Hepatocyte (in vitro differentiated cells): ENCODE data around the gene TTC8. TPM values are rescaled to one million over a fixed set of nuclear protein-coding genes. Genes with fewer than 3 reads are reported as not detected.

ENCODE experiments used
- DNase-seq: peaks from one replicate; pipeline ENCODE4 v3.0.0-alpha.2; 2016; ENCODE audit warnings: low spot score
- H2AFZ ChIP-seq: fragments of 200-600 bp; sonication (generic); 2 replicates; pipeline ENCODE4 v1.6.0; 2016; ENCODE audit warnings: antibody characterized with exemption, mild to moderate bottlenecking
- H3K27ac ChIP-seq: fragments of 200-600 bp; sonication (generic); 2 replicates; pipeline ENCODE4 v1.5.1; 2016; ENCODE audit warnings: mild to moderate bottlenecking
- H3K27me3 ChIP-seq: fragments of 200-600 bp; sonication (generic); 2 replicates; pipeline ENCODE4 v1.6.1; 2016
- H3K36me3 ChIP-seq: fragments of 200-600 bp; sonication (generic); replicated peaks from 2 replicates; pipeline ENCODE4 v1.5.1; 2016; ENCODE audit warnings: low read depth; ENCODE audit not compliant: insufficient read depth
- H3K4me1 ChIP-seq: fragments of 200-600 bp; sonication (generic); 2 replicates; pipeline ENCODE4 v1.5.1; 2016; ENCODE audit warnings: mild to moderate bottlenecking, moderate library complexity; ENCODE audit not compliant: insufficient read depth
- H3K4me2 ChIP-seq: fragments of 200-600 bp; sonication (generic); 2 replicates; pipeline ENCODE4 v1.6.0; 2016
- H3K4me3 ChIP-seq: fragments of 200-600 bp; sonication (generic); 2 replicates; pipeline ENCODE4 v1.5.1; 2016; ENCODE audit warnings: mild to moderate bottlenecking
- H3K79me2 ChIP-seq: fragments of 200-600 bp; sonication (generic); 2 replicates; pipeline ENCODE4 v1.6.0; 2017; ENCODE audit warnings: mild to moderate bottlenecking
- H3K9me2 ChIP-seq: fragments of 200-600 bp; sonication (generic); replicated peaks from 2 replicates; pipeline ENCODE4 v1.6.0; 2017; ENCODE audit warnings: mild to moderate bottlenecking; ENCODE audit not compliant: insufficient read depth
- H3K9me3 ChIP-seq: fragments of 200-600 bp; sonication (generic); 2 replicates; pipeline ENCODE4 v1.5.1; 2016; ENCODE audit warnings: low read depth, mild to moderate bottlenecking
- H4K20me1 ChIP-seq: fragments of 200-600 bp; sonication (generic); 2 replicates; pipeline ENCODE4 v1.6.0; 2016; ENCODE audit warnings: mild to moderate bottlenecking; ENCODE audit not compliant: insufficient read depth, poor library complexity, severe bottlenecking
- CTCF ChIP-seq: fragments of 200-600 bp; sonication (generic); IDR thresholded peaks from 2 replicates; pipeline ENCODE4 v1.5.1; 2016; ENCODE audit warnings: antibody characterized with exemption, mild to moderate bottlenecking; ENCODE audit not compliant: poor library complexity
- EZH2 ChIP-seq: fragments of 200-600 bp; sonication (generic); IDR thresholded peaks from 2 replicates; pipeline ENCODE4 v1.6.1; 2016; ENCODE audit warnings: antibody characterized with exemption, mild to moderate bottlenecking, borderline replicate concordance
- EZH2phosphoT487 ChIP-seq: fragments of 200-600 bp; sonication (generic); IDR thresholded peaks from one replicate; pipeline ENCODE4 v1.6.1; 2018; ENCODE audit warnings: antibody characterized with exemption, mild to moderate bottlenecking, low read depth, moderate library complexity; ENCODE audit not compliant: unreplicated experiment, severe bottlenecking
- WGBS: methylation state at CpG from one replicate; pipeline ENCODE4 v1.1.6; 2016; ENCODE audit warnings: low lambda C conversion rate; ENCODE audit errors: missing lambda C conversion rate; 5-methylcytosine and 5-hydroxymethylcytosine counted together
- polyA plus RNA-seq: library from polyadenylated mRNA; unstranded; fragments of >200 nt; fragmentation: Nextera tagmentation; extraction: Ambion mirVana; gene quantifications from 2 replicates; pipeline ENCODE4 v1.2.1, GENCODE V29; 2016
- total RNA-seq: library from RNA; depleted of rRNA; stranded (reverse); fragments of >200 nt; gene quantifications from 2 replicates; pipeline ENCODE4 v1.2.3, GENCODE V29; 2014

TTC8 gene
- total and polyA plus RNA-seq, 2 experiments from 2014 or later: 23.0 to 25.6 TPM

- DNase-seq: no peak
- no peak overlapping the region for H2AFZ ChIP-seq
- no peaks in the 10 kb centered on the region for H3K9me2 ChIP-seq
- H3K79me2 ChIP-seq: no peaks in the 10 kb centered on the region
- H3K27ac ChIP-seq: no peak overlapping the region
- H3K4me3 ChIP-seq: no peak overlapping the region
- H3K9me3 ChIP-seq: no peaks in the 10 kb centered on the region
- 76% methylated on average over 5 of the region's 5 CpGs for WGBS
- no peaks in the 10 kb centered on the region for H4K20me1 ChIP-seq
- H3K36me3 ChIP-seq: no peaks in the 10 kb centered on the region
- no peaks in the 10 kb centered on the region for H3K4me1 ChIP-seq
- no peak for TF ChIP-seq EZH2phosphoT487
- TF ChIP-seq EZH2: no peak
- no peak for TF ChIP-seq CTCF
- H3K27me3 ChIP-seq: no peaks in the 10 kb centered on the region
- no peak overlapping the region for H3K4me2 ChIP-seq
These were observed 24.9 kb upstream of the TTC8 start for GRCh38 chr14:88799522-88799921.

GRCh38 chr14:88802596-88802995, 21.9 kb upstream of the TTC8 start:
- WGBS: 72% methylated on average over 6 of the region's 6 CpGs
- Histone ChIP-seq H3K4me2 (no peak overlapping the region), H3K4me3 (no peak overlapping the region), H2AFZ (no peak overlapping the region), H4K20me1 (no peaks in the 10 kb centered on the region), H3K27ac (no peak overlapping the region), H3K27me3 (no peaks in the 10 kb centered on the region), H3K9me2 (no peaks in the 10 kb centered on the region), H3K79me2 (no peaks in the 10 kb centered on the region), H3K36me3 (no peaks in the 10 kb centered on the region), H3K9me3 (no peaks in the 10 kb centered on the region), H3K4me1 (no peaks in the 10 kb centered on the region)
- DNase-seq: no peak
- no peak for TF ChIP-seq EZH2
- TF ChIP-seq EZH2phosphoT487: no peak

GRCh38 chr14:88804035-88804434, 20.4 kb upstream of the TTC8 start:
- DNase-seq: no peak
- H3K4me3 ChIP-seq: no peak overlapping the region
- H3K4me1 ChIP-seq: no peaks in the 10 kb centered on the region
- WGBS: 91% methylated on average over 2 of the region's 2 CpGs
- no peak overlapping the region for H2AFZ ChIP-seq
- H3K9me3 ChIP-seq: no peaks in the 10 kb centered on the region
- no peak overlapping the region for H3K4me2 ChIP-seq
- no peaks in the 10 kb centered on the region for H3K9me2 ChIP-seq
- no peaks in the 10 kb centered on the region for H3K79me2 ChIP-seq
- H4K20me1 ChIP-seq: no peaks in the 10 kb centered on the region
- no peaks in the 10 kb centered on the region for H3K27me3 ChIP-seq
- H3K36me3 ChIP-seq: no peaks in the 10 kb centered on the region
- no peak for TF ChIP-seq EZH2
- TF ChIP-seq CTCF: no peak
- no peak overlapping the region for H3K27ac ChIP-seq

- no peak for DNase-seq
- TF ChIP-seq EZH2phosphoT487 (no peak), CTCF (no peak), EZH2 (no peak)
- Histone ChIP-seq H3K4me1 (no peaks in the 10 kb centered on the region), H3K4me2 (no peak overlapping the region), H3K27me3 (no peaks in the 10 kb centered on the region), H3K9me3 (no peaks in the 10 kb centered on the region), H2AFZ (no peak overlapping the region), H4K20me1 (no peaks in the 10 kb centered on the region), H3K27ac (no peak overlapping the region), H3K9me2 (no peaks in the 10 kb centered on the region), H3K36me3 (no peaks in the 10 kb centered on the region), H3K4me3 (no peak overlapping the region), H3K79me2 (no peaks in the 10 kb centered on the region)
- 0% methylated on average over 1 of the region's 1 CpG for WGBS
These were observed 20.0 kb upstream of the TTC8 start for GRCh38 chr14:88804477-88804876.
